DOHH2 (cell line): Measurements from ENCODE around the gene SLC16A8.

ENCODE experiments used
- CTCF ChIP-seq: fragments of 200-600 bp; sonication (generic); IDR thresholded peaks from one replicate; pipeline ENCODE4 v1.5.1; 2014; ENCODE audit warnings: antibody characterized with exemption, mild to moderate bottlenecking, low read depth, low read length; ENCODE audit not compliant: poor library complexity, severe bottlenecking
- EZH2phosphoT487 ChIP-seq: fragments of 200-600 bp; sonication (generic); IDR thresholded peaks from 2 replicates; pipeline ENCODE4 v1.6.1; 2017; ENCODE audit warnings: borderline replicate concordance, mild to moderate bottlenecking, antibody characterized with exemption, low read length, moderate library complexity, mixed read lengths

- TF ChIP-seq CTCF (no peak), EZH2phosphoT487 (no peak)
These were observed 44.8 kb downstream of the SLC16A8 start for GRCh38 chr22:38038890-38039812.
